NCI-H2196 (cell line): Measurements from ENCODE around the gene CARF.
"Not testable (repeated sequence)": the region's sequence is repeated elsewhere in the genome, so short reads cannot be mapped to it uniquely, and the experiment has no call there.

Source experiments
- DNase-seq: peaks from one replicate; lab custom pipeline; 2025; ENCODE audit not compliant: unreplicated experiment; lab: John Stamatoyannopoulos, UW

CARF gene, protein sequence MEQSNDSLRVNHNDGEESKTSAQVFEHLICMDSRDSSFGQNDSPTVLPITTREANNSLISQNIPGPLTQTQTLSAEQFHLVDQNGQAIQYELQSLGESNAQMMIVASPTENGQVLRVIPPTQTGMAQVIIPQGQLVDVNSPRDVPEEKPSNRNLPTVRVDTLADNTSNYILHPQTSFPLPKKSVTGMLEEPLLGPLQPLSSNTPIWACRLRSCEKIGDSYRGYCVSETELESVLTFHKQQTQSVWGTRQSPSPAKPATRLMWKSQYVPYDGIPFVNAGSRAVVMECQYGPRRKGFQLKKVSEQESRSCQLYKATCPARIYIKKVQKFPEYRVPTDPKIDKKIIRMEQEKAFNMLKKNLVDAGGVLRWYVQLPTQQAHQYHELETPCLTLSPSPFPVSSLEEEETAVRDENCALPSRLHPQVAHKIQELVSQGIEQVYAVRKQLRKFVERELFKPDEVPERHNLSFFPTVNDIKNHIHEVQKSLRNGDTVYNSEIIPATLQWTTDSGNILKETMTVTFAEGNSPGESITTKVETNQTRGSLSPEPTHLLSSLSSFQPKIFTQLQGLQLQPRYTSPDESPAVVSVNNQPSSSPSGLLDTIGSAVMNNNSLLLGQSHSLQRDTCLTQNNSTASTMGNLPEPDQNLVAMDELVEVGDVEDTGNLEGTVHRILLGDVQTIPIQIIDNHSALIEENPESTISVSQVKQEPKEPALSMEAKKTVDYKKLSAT

DNA sequence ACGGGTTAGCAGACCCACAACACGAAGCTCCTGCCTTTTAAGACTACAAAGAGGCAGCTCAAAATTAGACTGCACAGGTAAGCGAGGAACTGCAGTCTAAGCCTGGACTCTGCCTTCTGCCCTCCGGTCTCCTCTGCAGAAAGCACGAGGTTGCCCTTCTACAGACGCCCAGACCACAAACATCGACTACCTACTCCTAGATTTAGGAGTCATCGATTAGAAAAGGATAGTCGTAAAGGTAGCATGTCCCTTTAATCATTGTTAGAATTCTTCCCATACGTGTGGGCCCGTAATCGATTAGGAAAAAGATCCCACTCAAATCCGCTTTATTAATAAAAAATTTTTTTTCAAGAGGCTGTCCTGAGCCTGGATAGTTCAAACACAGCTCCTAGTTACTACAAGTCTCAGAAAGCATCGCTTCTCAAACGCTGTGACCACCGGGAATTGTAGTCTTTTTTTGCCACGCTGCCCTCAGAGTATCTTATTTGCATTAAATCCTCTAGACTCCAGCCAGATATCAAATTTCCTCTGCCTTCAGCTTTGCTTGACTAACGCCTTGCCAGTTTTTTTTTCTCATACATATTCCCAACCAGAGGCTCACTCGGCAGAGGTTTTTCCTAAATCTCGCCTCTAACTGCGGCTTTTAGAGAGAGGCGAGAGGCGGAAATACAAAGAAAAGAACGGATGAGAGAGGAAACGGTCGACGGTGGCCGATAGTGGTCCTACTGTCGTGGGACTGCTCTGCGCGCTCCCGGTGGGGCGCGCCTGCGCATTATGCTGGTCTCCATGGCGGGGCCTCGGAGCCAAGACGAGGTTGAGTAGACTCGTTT is at the start of gene CARF, which contains the start of gene WDR12:
Gene CARF (plus strand): TSS at position 764 of the 830 bp plus-strand sequence. CDS start 29,628 bp downstream, outside the sequence.
Gene WDR12 (minus strand): TSS at position 162 of the 830 bp plus-strand sequence. CDS start 197 bp downstream, outside the sequence.
- peak; percentile 94 for DNase-seq

DNA sequence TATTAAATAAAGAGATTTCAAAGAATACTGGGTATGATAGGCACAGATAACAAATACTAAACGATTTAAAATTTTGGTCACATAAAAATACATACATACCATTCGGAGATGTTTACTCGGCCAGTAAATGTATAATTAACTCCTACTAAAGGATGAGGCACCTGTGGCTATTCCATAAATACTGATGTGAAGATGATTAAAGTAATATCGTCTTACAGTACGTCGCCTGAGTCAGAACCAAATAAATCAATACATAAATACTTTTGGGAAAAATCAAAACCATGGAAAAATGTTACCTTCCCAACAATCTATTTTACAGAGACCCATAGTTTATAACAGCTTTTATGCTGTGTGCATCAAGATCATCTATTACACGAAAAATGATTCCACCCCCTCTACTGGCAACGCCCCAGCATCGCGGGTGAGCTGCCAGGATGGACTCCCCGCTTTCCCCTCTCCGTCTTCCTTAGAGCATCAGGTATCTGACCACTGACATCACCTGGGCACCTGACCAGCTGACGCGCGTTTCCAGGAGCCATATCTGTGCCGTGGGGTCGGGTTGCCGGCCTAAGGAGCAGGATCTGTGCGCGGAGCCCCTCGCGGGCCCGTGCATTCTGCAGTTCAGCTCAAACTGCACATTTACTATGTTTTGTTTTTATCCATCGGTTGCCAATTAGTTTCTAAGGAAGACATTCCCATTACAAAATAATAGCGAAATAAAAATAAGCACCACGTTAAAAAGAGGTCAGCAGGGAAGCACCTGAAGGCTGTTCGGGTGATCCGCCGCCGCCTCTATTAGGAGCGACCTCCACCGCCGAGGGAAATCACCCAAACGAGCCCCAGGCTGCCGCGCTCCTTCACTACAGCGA is 41.4 kb upstream of the CARF start:
- DNase-seq: peak; percentile 91

DNA sequence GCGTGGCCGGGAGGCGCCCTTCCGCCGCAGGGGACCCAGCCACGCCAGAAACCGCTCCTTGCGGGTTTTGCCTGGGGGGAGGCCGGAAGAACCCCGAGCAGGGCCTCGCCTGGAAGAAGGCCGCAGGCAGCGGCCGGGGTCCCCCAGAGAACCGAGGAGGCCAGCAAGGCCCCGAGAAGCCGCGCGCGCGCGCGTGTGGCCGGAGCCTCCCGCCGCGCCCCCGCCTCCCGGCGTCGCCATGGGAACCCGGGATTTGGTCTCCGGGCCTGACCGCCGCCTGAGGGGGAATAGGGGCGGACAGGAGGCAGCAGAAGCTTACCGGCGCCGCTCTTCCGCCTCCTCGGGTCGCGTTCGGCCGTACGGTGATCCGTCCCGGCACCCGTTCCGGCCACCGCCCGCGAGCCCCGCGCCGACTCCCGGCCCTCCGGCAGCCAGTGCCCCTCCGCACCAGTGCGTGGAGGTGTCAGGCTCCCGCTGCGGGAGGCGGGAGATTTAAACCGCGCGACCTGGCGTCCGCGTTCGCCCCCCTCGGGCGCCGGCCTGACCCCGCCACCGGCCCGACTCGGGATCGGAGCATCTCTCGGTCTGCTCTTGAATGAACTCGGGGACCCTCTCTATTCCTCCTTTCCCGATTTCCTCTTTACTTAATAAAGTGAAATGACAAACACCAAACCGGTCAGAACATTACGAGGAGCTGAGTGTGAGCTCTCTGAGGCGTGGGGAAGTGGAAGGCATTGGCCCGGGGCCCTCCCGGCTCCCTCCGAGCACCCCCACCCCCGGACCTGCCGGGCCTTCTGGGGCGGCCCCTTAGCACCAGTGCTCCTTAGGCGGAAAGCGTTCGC is 40.6 kb upstream of the CARF start, which contains the start of gene ICA1L:
Gene ICA1L (minus strand): TSS at position 467 of the 842 bp plus-strand sequence. CDS start 42,757 bp downstream, outside the sequence.
- DNase-seq: peak; percentile 78

DNA sequence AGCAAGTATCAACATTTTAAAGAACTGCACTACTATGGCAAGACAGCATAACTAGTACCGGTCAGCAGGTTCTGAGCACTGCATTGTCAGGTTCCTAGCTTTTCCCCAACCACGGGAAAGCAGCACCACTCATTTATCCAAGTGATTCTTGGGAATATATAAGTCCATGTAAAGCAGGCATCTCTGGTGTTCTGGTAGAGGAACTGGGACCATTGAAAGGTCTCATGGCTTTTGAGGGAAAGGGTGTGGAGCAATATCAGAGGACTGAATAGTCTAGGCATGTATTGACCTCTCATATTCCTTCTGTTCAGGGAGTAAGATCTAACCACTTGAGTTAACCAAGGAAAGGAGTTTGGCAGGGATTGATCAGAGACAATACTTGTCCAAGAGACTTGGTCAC is 34.4 kb upstream of the CARF start:
- DNase-seq: no peak

DNA sequence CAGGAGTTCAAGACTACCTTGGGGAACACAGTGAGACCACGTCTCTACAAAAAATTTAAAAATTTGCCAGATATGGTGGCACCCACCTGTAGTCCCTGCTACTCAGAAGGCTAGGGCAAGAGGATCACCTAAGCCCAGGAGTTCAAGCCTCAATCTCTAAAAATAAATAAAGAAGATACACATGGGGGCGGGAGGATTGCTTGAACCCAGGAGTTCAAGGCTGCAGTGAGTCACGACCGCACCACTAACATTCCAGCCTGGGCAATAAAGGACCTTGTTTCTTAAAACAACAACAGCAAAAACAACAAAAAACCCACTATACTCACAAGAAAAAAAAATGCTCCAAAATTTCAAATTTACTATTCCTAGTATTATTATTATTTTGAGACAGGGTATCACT is 30.5 kb upstream of the CARF start:
- DNase-seq: no peak

DNA sequence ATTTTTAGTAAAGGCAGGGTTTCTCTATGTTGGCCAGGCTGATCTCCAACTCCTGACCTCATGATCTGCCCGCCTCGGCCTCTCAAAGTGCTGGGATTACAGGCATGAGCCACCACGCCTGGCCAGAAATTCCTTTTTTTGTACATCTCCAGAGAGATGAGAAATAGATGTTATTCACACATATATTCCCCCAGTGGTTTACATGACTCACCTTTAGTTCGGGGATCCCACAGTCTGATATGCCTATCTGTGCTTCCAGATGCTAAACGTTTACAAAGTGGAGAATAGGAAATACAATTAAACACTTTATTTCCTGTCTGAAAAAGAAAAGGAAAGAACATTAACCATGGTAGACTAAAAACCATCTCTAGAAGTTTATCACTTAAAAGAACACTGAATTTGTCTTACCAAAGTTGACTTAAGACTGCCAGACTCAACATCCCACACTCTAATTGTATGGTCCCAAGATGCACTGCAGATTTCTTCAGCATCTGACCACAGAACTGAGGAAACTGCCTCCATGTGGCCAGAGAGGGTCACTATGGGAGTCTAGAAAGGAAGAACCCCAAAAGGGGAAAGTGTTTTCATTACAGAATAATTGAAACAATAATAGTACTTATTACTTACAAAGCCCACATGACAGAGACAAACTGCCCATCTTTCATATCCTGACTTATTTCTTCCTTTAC is 27.9 kb upstream of the CARF start:
- no peak for DNase-seq

DNA sequence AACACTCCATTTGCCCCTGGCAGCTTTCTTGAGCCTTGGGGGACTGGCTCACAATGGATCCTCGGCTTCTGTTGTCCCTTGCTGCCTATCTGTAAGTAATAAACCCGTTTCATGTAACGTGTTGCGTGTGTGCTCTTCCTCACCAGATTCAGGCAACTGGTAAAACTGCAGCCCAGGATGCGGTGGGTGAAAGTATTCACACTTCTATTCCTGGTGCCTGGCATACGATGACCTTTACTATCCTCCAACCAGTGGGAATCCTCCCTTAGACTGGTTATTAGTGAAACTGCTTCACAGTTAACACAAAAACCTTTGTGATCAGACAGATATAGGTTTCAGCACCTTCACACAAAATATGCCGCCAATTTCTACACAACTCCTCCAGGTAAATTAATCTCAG is 26.9 kb upstream of the CARF start:
- no peak for DNase-seq

DNA sequence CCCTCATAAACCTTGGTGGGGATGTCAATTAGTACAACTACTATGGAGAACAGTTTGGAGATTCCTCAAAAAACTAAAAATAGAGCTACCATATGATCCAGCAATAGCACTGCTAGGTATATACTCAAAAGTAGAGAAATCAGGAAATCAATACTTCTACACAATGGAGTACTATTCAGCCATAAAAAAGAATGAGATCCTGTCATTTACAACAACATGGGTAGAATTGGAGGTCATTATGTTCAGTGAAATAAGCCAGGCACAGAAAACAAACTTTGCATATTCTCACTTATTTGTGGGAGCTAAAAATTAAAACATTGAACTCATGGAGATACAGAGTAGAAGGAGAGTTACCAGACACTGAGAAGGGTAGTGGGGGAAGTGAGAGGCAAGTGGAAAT is 6.6 kb upstream of the CARF start:
- DNase-seq: not testable (repeated sequence)

DNA sequence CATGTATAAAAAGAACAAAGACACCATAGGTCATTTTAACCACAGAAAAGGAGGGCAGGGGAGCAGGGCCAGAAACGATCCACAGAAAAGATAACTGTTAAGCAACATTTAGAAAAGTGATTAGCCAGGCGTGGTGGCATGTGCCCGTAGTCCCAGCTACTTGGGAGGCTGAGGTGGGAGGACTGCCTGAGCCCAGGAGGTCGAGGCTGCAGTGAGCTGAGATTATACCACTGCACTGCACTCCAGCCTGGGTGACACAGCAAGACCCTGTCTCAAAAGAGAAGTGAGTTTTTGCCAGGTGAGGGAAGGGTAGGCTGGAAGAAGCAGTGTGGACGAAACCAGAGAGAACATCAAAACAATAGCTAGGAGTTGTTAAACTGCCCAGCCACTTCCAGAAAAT is 3.9 kb upstream of the CARF start:
- no peak for DNase-seq

DNA sequence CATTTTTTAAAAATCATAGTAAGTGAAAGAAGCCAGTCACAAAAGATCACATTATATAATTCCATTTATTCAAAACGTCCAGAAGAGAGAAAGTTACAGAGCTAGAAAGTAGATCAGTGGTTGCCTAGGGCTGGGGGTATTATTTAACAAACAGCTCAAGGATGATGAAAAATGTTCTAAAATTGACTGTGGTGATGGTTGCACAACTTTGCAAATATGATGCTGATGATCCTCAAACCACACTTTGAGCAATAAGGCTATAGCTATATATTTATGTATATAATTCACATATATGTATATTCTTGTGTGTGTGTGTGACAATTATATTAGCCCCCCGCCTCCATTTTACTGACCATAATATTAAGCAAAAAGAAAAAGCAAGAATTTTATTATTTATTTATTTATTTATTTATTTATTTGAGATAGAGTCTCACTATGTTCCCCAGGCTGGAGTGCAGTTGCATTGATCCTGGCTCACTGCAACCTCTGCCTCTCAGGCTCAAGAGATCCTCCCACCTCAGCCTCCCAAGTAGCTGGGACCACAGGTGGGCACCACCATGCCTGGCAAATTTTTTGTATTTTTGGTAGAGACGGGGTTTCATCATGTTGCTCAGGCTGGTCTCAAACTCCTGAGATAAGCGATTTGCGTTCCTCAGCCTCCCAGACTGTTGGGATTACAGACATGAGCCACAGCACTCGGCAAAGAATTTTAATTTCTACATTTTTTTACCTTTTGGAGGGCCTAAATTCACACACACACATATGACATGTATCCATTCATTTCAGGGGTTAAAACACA is 2.5 kb upstream of the CARF start:
- no peak for DNase-seq

DNA sequence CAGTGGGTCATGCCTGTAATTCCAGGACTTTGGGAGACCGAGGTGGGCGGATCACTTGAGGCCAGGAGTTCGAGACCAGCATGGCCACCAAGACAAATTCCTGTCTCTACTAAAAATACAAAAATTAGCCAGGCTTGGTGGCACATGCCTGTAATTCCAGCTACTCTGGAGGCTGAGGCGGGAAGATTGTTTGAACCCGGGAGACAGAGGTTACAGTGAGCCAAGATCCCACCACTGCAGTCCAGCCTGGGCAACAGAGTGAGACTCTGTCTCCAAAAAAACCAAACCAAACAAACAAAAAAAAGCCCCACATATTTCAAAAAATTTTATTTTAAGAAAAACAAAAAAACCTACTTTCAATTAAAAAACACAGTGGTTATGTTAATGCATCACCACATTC is 1.8 kb upstream of the CARF start:
- not testable (repeated sequence) for DNase-seq

DNA sequence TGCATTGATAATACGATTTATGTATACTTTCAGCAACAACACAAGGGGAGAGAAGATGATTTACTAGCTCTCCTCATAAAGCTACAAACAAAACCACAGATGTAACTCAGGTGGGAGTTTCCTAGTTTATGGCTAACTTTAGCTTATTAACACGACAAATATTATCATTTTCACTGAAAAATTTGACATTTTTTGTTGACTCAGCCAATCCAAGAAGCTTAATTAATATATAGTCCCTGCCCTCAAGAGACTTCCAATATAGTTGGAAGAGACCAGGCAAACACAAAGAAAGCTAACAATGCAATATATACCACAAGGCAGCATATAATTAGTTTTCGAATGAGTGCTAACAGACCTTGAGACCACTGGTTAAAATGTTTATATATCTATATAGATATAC is 1.4 kb upstream of the CARF start:
- no peak for DNase-seq

DNA sequence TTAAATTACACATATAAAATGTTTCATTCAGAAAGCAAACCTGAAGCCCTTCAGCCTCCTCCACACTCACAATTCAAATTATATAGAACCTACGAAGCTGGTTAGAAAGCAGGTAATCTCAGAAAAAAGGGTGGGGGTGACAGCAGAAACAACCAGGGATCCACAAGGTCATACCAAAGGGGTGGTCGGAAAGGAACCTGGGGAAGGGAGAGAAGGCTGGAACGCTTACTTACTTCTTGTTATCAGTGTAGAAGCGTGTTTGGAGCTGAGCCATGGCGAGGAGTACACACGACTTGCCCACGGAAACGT is 918 bp upstream of the CARF start:
- DNase-seq: no peak

DNA sequence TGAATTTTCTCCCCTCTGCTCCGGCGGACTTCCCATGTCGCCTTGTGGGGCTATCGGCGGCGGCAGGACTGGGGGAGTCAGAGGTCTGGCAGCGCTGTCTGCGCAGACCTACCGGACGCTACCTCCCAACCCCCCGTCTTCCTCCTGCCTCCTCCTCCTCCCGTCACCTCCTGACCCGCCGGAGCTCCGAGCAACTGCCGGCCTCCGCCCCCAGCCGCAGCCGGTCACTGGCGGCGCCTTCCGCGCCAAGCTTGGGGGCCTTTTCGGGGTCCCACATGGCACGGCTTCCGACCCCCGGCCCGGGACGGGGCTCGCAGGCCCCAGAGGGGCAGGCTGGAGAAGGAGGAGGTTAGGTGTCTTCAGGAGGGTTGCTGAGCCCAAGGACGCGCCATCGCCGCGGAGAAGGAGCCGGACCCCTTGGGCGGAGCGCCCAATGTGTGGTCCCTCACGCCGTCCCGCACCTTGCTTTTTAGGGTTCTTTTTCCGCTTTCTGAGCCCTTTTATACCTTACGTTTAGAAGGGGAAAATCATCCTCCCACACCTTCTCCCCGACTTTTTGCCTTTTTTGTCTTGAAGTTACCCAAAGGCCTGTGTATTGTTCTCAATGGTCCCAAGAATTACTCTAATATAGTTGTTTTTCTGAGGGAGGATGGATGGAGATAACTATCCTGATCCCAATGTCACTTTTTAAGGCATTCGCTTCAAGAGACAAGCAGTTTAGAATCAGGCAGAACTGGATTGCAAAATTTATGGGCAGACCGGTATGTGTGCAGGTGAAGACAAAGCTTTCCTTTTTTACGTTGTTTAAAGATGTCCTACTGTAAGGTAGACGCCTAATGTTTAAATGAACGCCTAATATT is 497 bp downstream of the CARF start:
- DNase-seq: not testable (repeated sequence)

DNA sequence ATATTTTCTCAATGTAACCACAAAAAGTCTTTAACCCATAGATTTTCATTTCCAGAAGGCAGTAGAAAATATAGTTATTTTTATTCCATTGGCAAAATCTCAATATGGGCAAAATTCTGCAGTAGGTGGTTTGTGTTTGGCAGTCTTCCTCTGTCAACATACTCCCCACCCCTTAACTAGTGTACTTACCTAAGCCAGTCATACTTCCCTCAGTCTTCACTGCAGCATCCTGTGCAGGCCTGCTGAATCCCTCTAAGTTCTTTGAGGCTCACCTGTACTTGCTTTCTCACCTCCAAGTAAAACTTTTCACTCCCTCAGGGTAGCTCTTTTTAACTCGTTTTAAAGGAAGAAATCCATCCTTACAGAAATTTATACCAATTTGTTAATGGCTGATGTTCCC is 6.8 kb downstream of the CARF start:
- DNase-seq: no peak

DNA sequence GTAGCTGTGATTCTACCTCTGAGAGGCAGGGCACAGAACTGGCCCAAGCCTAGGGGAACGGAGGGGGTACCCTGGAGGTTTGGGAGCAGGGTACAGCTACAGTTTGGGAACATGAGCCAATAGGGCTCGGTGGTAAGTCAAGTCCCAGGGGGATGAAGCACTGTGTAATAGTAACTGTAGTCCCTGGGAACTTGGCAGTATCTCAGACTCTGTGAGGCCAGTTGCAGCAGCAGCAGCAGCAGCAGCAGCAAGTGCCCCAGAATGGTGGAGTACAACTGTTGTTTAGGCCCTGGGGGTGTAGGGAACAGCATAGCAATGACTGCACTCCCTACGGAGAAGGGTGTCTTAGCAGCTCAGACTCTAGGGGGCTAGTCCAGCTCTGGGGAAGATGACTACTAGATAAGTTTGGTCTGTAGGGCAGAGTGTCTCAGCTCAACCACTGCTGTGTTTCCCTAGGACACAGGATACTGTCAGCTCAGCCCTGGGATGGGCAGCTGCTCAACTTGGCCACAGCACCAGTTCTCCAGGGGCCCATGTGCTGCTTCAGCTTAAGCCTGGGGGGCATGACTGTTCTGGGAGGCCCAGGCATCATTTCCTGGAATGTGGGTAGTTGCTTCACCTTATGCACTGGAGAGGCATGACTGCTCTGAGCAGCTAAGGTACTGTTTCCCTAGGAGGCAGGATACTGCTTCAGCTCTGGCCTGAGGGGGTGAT is 20.5 kb downstream of the CARF start:
- DNase-seq: no peak

DNA sequence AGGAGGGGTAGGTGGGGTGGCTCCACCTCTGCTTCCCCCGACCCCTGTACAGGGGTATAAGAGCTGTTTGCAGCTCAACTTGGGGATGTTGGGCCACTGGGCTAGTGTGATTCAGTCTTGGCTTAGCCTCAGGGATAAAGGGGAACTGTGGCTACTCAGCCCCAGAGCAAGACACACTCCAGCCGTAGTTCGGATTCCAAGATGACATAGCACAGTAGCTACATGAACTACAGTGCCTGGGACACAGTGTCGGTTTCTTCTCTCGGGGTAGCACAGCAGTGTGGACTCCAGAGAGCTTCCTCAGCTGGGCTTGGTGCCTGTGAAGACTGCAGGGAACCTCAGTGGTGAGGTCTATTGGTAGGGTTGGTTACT is 21.1 kb downstream of the CARF start:
- no peak for DNase-seq
